HG02623 (cell line): ENCODE data around the gene SPINT2.
"Not testable (repeated sequence)": the region's sequence is repeated elsewhere in the genome, so short reads cannot be mapped to it uniquely, and the experiment has no call there.

ENCODE experiments used
- ATAC-seq: cut with Tn5 transposase; IDR thresholded peaks from one replicate; pipeline ENCODE4 v1.9.1; 2021; ENCODE audit warnings: moderate library complexity; ENCODE audit not compliant: unreplicated experiment

SPINT2 gene

GRCh38 chr19:38318660-38319059 lies 54.3 kb downstream of the SPINT2 start:
- ATAC-seq = no peak

- no peak for ATAC-seq
Measured at GRCh38 chr19:38319421-38320258, 55.3 kb downstream of the SPINT2 start, which contains the start of gene KCNK6. KCNK6 (plus strand) TSS chr19:38319845; CDS start chr19:38319951, 106 bp downstream.

- no peak for ATAC-seq
Measured at GRCh38 chr19:38320969-38321339, 56.6 kb downstream of the SPINT2 start.

GRCh38 chr19:38321646-38322196 lies 57.3 kb downstream of the SPINT2 start:
- ATAC-seq = no peak

- no peak for ATAC-seq
Measured at GRCh38 chr19:38323291-38323690, 58.9 kb downstream of the SPINT2 start.

GRCh38 chr19:38324431-38324830 lies 60.1 kb downstream of the SPINT2 start:
- ATAC-seq = no peak

GRCh38 chr19:38326591-38326990 lies 62.2 kb downstream of the SPINT2 start:
- no peak for ATAC-seq

GRCh38 chr19:38329651-38330050 lies 65.3 kb downstream of the SPINT2 start:
- no peak for ATAC-seq

- ATAC-seq = no peak
Measured at GRCh38 chr19:38331728-38332127, 67.4 kb downstream of the SPINT2 start.

- ATAC-seq = no peak
Measured at GRCh38 chr19:38333245-38333644, 68.9 kb downstream of the SPINT2 start.

GRCh38 chr19:38335949-38336637 lies 71.7 kb downstream of the SPINT2 start:
- ATAC-seq = peak; percentile 59

- ATAC-seq = peak; percentile 45
Measured at GRCh38 chr19:38336638-38337359, 72.4 kb downstream of the SPINT2 start.

- no peak for ATAC-seq
Measured at GRCh38 chr19:38337360-38337653, 72.9 kb downstream of the SPINT2 start.

GRCh38 chr19:38339011-38339410 lies 74.6 kb downstream of the SPINT2 start:
- not testable (repeated sequence) for ATAC-seq

- no peak for ATAC-seq
Measured at GRCh38 chr19:38340927-38341326, 76.6 kb downstream of the SPINT2 start.
